Spinal cord (tissue), 10 donors: ENCODE results near the gene RNF31. TPM values are rescaled to one million over a fixed set of nuclear protein-coding genes. Genes with fewer than 3 reads are reported as not detected.

Source experiments
- DNase-seq, 6 donors: peaks; one replicate each; pipeline versions ENCODE4 v3.0.0 to v3.0.0-alpha.2; 2013 to 2015; ENCODE audit warnings: low spot score in 6 of 6, low read depth in 4 of 6
- H3K27ac ChIP-seq: one replicate; pipeline ENCODE4 v1.5.1; 2013; ENCODE audit warnings: low read depth, low read length, control low read depth
- H3K27me3 ChIP-seq: one replicate; pipeline ENCODE4 v1.6.1; 2013; ENCODE audit warnings: low read length; ENCODE audit not compliant: control insufficient read depth, insufficient read depth
- H3K36me3 ChIP-seq: one replicate; pipeline ENCODE4 v1.6.1; 2013; ENCODE audit warnings: low read length; ENCODE audit not compliant: control insufficient read depth, insufficient read depth
- H3K4me1 ChIP-seq: one replicate; pipeline ENCODE4 v1.6.1; 2013; ENCODE audit warnings: low read length; ENCODE audit not compliant: control insufficient read depth, insufficient read depth
- H3K4me3 ChIP-seq: one replicate; pipeline ENCODE4 v1.5.1; 2013; ENCODE audit warnings: low read depth, low read length, control low read depth
- H3K9me3 ChIP-seq: one replicate; pipeline ENCODE4 v1.6.1; 2013; ENCODE audit warnings: low read length; ENCODE audit not compliant: control insufficient read depth, insufficient read depth
- WGBS: methylation state at CpG from one replicate; pipeline ENCODE4 v1.1.5; 2013; ENCODE audit warnings: missing lambda C conversion rate; ENCODE audit not compliant: insufficient coverage; 5-methylcytosine and 5-hydroxymethylcytosine counted together
- polyA plus RNA-seq, 2 donors: library from polyadenylated mRNA; unstranded; fragments of 120-200 nt; gene quantifications; one replicate each; pipeline ENCODE4 v1.2.1, GENCODE V29; 2013; ENCODE audit not compliant: insufficient read length in 2 of 2
- total RNA-seq, 2 donors: library from RNA; depleted of rRNA in 1 of 2; stranded (reverse); fragments of 120-200 nt in 1 of 2; fragments of >200 nt in 1 of 2; gene quantifications; one replicate each; pipeline versions ENCODE4 v1.2.3 to v1.2.4, GENCODE V29; 2013 to 2014
- donor health status: healthy.

Gene RNF31
- total and polyA plus RNA-seq, 4 donors = 17.8 to 56.8 (median 48.7) TPM

- peak within 1 kb of the TSS; percentile 79 for H3K27ac ChIP-seq
- 6% methylated on average over 55 of the region's 63 CpGs for WGBS
- peak within 1 kb of the TSS; percentile 79 for H3K4me3 ChIP-seq
- no peaks in the 10 kb centered on the region for H3K9me3 ChIP-seq
- peak; percentile 86 to 99 (median 96) for DNase-seq
- peaks cover 41% of the 10 kb centered on the region for H3K36me3 ChIP-seq
- H3K4me1 ChIP-seq = peaks cover 34% of the 10 kb centered on the region
- no peaks in the 10 kb centered on the region for H3K27me3 ChIP-seq
Observed at GRCh38 chr14:24171422-24172260, 24.3 kb downstream of the RNF31 start, which contains the start of gene REC8. Gene REC8 (plus strand): TSS chr14:24172080. CDS start chr14:24172553, 473 bp downstream.

GRCh38 chr14:24172261-24172860, 25.1 kb downstream of the RNF31 start:
- Histone ChIP-seq H3K4me1 (peaks cover 34% of the 10 kb centered on the region), H3K27me3 (no peaks in the 10 kb centered on the region), H3K36me3 (peaks cover 45% of the 10 kb centered on the region), H3K9me3 (no peaks in the 10 kb centered on the region), H3K4me3 (peak overlapping the region; percentile 79), H3K27ac (peak overlapping the region; percentile 79)
- peak in 2 of 6 donors; percentile 69 to 71 for DNase-seq
- under 1% methylated on average over 28 of the region's 30 CpGs for WGBS

DNA sequence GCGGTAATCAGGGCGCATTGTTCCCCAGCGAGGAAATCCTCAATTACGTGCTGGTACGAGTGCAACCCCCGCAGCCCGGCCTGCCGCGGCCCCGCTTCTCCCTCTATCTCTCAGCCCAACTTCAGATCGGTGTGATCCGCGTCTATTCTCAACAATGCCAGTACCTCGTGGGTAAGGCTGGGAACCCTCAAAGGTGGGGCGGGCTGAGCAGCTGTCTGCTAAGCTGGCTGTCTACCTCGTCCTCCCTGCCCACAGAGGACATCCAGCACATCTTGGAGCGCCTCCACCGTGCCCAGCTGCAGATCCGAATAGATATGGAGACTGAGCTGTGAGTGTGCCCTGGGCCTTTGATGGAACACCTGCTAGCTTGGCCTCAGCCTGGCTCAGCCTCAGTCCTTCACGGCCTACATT, 25.6 kb downstream of the RNF31 start:
- WGBS = 23% methylated on average over 19 of the region's 20 CpGs
- no peaks in the 10 kb centered on the region for H3K9me3 ChIP-seq
- H3K4me1 ChIP-seq = peaks cover 34% of the 10 kb centered on the region
- no peaks in the 10 kb centered on the region for H3K27me3 ChIP-seq
- peak overlapping the region; percentile 79 for H3K27ac ChIP-seq
- H3K36me3 ChIP-seq = peaks cover 50% of the 10 kb centered on the region
- peak in 1 of 6 donors; percentile 53 for DNase-seq
- H3K4me3 ChIP-seq = peak overlapping the region; percentile 79

DNA sequence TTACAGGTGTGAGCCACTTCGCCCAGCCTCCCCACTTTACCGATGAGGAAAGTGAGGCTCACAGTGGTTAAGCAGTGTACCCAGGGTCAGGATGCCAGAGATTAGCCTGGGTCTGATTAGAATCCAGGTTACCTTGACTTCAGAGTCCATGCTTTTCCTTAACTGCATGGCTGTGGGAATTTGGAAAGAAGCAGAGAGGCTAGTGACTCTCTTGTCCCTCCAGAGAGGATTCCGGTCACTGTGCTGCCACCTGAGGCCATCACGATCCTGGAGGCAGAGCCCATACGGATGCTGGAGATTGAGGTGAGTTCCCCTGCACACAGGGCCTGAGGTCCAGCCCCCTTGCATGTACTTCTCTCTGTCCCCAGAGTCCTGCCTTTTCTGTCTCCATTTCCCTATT, 29.3 kb downstream of the RNF31 start:
- 89% methylated on average over 5 of the region's 5 CpGs for WGBS
- DNase-seq = no peak
- Histone ChIP-seq H3K4me3 (no peak overlapping the region), H3K27ac (no peak overlapping the region), H3K36me3 (peaks cover 86% of the 10 kb centered on the region), H3K27me3 (no peaks in the 10 kb centered on the region), H3K4me1 (peaks cover 33% of the 10 kb centered on the region), H3K9me3 (no peaks in the 10 kb centered on the region)

- no peak for DNase-seq
- H3K4me3 ChIP-seq = no peak overlapping the region
- no peak overlapping the region for H3K27ac ChIP-seq
- H3K27me3 ChIP-seq = no peaks in the 10 kb centered on the region
- H3K9me3 ChIP-seq = no peaks in the 10 kb centered on the region
- peaks cover 92% of the 10 kb centered on the region for H3K36me3 ChIP-seq
- WGBS = 93% methylated on average over 3 of the region's 12 CpGs
- peaks cover 27% of the 10 kb centered on the region for H3K4me1 ChIP-seq
Observed at GRCh38 chr14:24177041-24177825, 29.9 kb downstream of the RNF31 start.

- no peak for DNase-seq
- no peak overlapping the region for H3K4me3 ChIP-seq
- WGBS = 89% methylated on average over 3 of the region's 14 CpGs
- H3K4me1 ChIP-seq = peaks cover 21% of the 10 kb centered on the region
- H3K27ac ChIP-seq = no peak overlapping the region
- peaks cover 95% of the 10 kb centered on the region for H3K36me3 ChIP-seq
- no peaks in the 10 kb centered on the region for H3K27me3 ChIP-seq
- H3K9me3 ChIP-seq = no peaks in the 10 kb centered on the region
Observed at GRCh38 chr14:24177891-24178290, 30.6 kb downstream of the RNF31 start.

DNA sequence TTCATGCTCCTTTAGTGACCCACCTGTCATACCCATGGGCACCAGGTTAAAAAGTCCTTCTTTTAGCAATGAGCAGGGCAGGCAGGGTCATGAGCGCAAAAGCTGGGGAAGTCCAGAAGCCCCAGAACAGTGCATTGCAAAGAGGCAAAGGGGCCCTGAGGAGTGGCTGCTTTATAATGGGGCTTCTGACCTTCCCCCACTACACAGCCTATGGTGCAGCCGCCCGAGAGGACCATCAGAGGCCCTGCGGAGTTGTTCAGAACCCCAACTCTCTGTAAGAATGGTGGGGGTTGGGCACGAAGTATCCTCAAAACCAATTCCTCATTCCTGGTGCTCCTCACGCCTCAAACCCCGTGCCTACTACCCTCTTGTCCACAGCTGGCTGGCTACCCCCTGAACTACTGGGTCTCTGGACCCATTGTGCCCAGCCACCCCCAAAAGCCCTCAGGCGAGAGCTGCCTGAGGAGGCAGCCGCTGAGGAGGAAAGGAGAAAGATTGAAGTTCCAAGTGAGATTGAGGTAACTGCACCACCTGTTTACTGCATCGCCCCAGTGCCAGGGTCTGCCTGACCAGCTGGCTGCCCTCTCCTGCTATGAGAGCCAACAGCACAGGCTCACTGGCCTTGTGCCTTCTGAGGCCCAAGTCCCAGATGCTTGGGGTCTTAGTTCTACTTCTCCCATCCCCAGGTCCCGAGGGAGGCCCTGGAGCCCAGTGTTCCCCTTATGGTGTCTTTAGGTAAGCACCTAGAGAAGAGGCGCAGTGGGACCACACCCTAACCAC, 31.3 kb downstream of the RNF31 start:
- H3K36me3 ChIP-seq = peaks cover 95% of the 10 kb centered on the region
- no peaks in the 10 kb centered on the region for H3K27me3 ChIP-seq
- H3K9me3 ChIP-seq = no peaks in the 10 kb centered on the region
- no peak overlapping the region for H3K27ac ChIP-seq
- DNase-seq = no peak
- H3K4me1 ChIP-seq = peaks cover 14% of the 10 kb centered on the region
- H3K4me3 ChIP-seq = no peak overlapping the region
- WGBS = 100% methylated on average over 3 of the region's 12 CpGs

DNA sequence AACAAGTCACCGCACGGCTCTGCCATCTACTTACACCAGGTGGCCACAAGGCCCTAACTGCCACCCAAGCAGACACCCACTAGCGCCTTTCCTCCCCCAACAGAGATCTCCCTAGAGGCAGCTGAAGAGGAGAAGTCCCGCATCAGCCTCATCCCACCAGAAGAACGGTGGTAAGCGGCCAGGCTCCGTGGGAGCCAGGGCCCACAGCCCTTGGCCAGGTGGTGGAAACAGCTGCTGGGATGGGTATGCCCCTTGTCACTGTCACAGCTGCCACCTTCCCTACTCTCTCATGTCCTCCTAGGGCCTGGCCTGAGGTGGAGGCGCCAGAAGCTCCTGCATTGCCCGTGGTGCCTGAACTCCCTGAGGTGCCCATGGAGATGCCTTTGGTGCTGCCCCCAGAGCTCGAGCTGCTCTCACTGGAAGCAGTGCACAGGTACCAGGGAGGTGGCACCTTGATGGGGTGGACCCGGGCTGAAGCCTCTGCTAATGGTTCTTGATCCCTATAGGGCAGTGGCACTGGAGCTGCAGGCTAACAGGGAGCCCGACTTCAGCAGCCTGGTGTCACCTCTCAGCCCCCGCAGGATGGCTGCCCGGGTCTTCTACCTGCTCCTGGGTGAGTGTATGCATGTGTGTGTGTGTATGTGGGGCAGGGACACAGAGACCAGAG, 32.1 kb downstream of the RNF31 start:
- H3K9me3 ChIP-seq = no peaks in the 10 kb centered on the region
- DNase-seq = no peak
- 89% methylated on average over 9 of the region's 14 CpGs for WGBS

More for the DNA sequence above, 32.1 kb downstream of the RNF31 start:
- Histone ChIP-seq H3K27me3 (no peaks in the 10 kb centered on the region), H3K4me1 (peaks cover 8% of the 10 kb centered on the region), H3K36me3 (peaks cover 95% of the 10 kb centered on the region), H3K27ac (no peak overlapping the region), H3K4me3 (no peak overlapping the region)
